Ishikawa (cell line): Measurements from ENCODE around the gene VAPB.

Source experiments
- CEBPB ChIP-seq: IDR thresholded peaks from 2 replicates; pipeline ENCODE4 v1.6.1; 2012
- CREB1 ChIP-seq: IDR thresholded peaks from 2 replicates; pipeline ENCODE4 v1.6.1; 2012; ENCODE audit warnings: low read depth
- EGR1 ChIP-seq: IDR thresholded peaks from 2 replicates; pipeline ENCODE4 v1.6.1; 2012
- EP300 ChIP-seq: IDR thresholded peaks from 2 replicates; pipeline ENCODE4 v1.6.1; 2012; ENCODE audit warnings: borderline replicate concordance
- FOXM1 ChIP-seq: IDR thresholded peaks from 2 replicates; pipeline ENCODE4 v1.6.1; 2012; ENCODE audit warnings: low read depth, borderline replicate concordance
- NFIC ChIP-seq: IDR thresholded peaks from 2 replicates; pipeline ENCODE4 v1.6.1; 2012
- RAD21 ChIP-seq: IDR thresholded peaks from 2 replicates; pipeline ENCODE4 v1.6.1; 2012; ENCODE audit warnings: low read depth
- TAF1 ChIP-seq: IDR thresholded peaks from 2 replicates; pipeline ENCODE4 v1.6.1; 2012; ENCODE audit warnings: low read depth, mild to moderate bottlenecking
- TCF12 ChIP-seq: IDR thresholded peaks from 2 replicates; pipeline ENCODE4 v1.6.1; 2012; ENCODE audit warnings: low read depth
- TEAD4 ChIP-seq: IDR thresholded peaks from 2 replicates; pipeline ENCODE4 v1.6.1; 2012
- YY1 ChIP-seq: IDR thresholded peaks from 2 replicates; pipeline ENCODE4 v1.6.1; 2012; ENCODE audit warnings: low read depth
- ZBTB7A ChIP-seq: IDR thresholded peaks from 2 replicates; pipeline ENCODE4 v1.6.1; 2012; ENCODE audit warnings: low read depth
- TF ChIP-seq, protein P1 (sequence below): IDR thresholded peaks from 2 replicates; pipeline ENCODE4 v1.6.1; 2012; ENCODE audit warnings: low read depth, mild to moderate bottlenecking
- TF ChIP-seq, protein P2 (sequence below): IDR thresholded peaks from 2 replicates; pipeline ENCODE4 v1.6.1; 2012
- TF ChIP-seq, protein P3 (sequence below): IDR thresholded peaks from 2 replicates; pipeline ENCODE4 v1.6.1; 2012

VAPB gene

DNA sequence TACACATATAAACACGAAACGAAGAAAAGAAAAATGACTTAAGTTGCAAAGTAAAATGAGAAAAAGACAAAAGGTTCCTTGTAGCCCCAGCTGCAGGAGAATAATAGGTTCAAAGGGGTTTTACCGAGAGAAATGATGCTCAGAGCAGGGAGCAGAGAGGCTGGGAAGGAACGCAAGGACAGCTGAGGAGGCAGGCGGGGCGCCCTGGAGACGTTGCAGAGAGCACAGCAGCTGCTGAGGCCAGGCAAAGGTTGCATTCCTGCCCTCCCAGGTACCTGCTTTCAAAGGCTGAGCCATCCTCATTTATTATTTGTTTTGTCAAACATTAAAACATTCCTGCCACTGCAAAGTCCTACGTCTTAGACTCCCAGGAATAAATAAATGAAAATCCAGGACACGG, 16.2 kb upstream of the VAPB start:
- TF ChIP-seq EP300, result no peak
- TF ChIP-seq, protein P1, sequence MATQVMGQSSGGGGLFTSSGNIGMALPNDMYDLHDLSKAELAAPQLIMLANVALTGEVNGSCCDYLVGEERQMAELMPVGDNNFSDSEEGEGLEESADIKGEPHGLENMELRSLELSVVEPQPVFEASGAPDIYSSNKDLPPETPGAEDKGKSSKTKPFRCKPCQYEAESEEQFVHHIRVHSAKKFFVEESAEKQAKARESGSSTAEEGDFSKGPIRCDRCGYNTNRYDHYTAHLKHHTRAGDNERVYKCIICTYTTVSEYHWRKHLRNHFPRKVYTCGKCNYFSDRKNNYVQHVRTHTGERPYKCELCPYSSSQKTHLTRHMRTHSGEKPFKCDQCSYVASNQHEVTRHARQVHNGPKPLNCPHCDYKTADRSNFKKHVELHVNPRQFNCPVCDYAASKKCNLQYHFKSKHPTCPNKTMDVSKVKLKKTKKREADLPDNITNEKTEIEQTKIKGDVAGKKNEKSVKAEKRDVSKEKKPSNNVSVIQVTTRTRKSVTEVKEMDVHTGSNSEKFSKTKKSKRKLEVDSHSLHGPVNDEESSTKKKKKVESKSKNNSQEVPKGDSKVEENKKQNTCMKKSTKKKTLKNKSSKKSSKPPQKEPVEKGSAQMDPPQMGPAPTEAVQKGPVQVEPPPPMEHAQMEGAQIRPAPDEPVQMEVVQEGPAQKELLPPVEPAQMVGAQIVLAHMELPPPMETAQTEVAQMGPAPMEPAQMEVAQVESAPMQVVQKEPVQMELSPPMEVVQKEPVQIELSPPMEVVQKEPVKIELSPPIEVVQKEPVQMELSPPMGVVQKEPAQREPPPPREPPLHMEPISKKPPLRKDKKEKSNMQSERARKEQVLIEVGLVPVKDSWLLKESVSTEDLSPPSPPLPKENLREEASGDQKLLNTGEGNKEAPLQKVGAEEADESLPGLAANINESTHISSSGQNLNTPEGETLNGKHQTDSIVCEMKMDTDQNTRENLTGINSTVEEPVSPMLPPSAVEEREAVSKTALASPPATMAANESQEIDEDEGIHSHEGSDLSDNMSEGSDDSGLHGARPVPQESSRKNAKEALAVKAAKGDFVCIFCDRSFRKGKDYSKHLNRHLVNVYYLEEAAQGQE, result no peak
- TF ChIP-seq TEAD4, result no peak
- TF ChIP-seq YY1, result no peak
- TF ChIP-seq, protein P2, sequence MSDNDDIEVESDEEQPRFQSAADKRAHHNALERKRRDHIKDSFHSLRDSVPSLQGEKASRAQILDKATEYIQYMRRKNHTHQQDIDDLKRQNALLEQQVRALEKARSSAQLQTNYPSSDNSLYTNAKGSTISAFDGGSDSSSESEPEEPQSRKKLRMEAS, result no peak
- TF ChIP-seq, protein P3, sequence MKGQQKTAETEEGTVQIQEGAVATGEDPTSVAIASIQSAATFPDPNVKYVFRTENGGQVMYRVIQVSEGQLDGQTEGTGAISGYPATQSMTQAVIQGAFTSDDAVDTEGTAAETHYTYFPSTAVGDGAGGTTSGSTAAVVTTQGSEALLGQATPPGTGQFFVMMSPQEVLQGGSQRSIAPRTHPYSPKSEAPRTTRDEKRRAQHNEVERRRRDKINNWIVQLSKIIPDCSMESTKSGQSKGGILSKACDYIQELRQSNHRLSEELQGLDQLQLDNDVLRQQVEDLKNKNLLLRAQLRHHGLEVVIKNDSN, result no peak
- TF ChIP-seq RAD21, result no peak
- TF ChIP-seq CREB1, result no peak
- TF ChIP-seq TAF1, result no peak

DNA sequence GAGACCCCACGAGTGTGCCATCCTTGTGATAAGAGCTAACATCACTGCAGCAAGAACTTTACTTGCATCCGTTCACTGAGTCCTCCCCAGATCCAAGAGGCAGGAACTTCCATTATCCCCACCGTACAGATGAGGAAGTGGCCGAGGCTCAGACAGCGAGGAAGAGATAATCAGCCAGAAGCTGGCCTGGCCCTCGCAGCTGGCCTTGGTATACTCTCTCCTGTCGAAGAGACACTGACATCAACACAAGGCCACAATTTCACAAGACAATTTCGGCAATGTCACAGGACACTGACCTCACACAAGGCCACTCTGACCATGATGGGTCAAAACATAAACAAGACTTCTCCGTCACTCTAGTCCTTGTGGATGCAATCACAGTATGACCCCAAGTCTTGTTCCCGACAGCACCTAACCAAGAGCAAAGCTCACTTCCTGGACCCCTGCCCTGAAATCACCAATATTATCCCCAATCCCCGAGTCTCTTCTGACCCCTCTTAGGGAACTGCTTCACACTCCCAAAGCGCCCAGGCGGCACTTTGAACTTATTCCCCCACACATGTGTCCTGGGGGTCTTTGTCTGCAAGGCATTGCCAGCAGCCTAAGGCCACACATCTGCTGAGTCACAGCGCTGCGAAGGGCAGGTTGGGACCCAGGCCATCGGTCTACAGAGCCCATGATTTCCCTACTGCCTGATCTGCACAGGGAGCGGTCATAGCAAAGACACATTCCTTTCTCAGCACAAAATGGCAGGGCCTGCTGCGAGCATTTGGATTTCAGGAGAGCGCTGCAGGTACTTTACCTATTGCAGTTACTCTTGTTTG, 14.8 kb upstream of the VAPB start:
- TF ChIP-seq, protein P3, result no peak
- TF ChIP-seq YY1 (no peak), CEBPB (no peak)
- TF ChIP-seq, protein P2, result no peak

DNA sequence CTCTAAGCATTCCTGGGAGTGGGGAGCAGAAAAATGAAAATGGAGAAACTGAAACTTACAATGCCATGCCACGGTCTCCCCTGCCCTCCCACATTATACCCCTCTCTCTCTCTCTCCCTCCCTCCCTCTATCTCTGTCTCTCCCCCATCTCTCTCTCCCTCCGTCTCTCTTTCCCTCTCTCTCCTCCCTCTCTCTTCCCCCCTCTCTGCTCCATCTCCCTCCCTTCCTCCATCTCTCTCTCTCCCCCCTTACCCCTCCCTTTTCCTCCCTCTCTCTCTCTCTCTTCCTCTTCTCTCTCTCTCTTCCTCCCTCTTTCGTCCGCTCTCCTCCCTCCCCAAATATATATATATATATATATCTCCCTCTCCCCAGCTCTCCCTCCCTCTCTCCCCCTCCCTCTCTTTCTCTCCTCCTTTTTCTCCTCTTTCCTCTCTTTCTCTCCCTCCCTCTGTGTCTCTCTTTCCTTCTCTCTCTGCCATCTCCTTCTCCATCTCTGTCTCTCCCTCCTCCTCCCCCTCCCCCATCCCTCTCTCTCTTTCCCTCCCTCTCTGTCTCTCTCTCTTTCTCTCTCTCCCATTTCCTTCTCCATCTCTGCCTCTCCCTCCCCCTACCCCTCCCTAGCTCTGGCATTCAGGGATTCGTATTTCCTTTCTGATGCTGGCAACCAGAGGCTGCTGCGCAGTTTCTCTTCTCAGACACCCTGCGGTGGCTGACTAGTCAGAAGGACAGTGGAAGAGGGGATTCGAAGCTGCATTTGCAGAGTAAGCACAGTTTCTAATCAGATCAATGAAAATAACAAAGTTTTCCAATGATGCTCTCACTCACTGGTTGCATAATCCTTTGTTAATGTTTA, 13.9 kb upstream of the VAPB start:
- TF ChIP-seq FOXM1 (no peak), RAD21 (no peak), NFIC (no peak), TEAD4 (no peak), CREB1 (no peak), ZBTB7A (no peak), CEBPB (no peak), TCF12 (no peak), EGR1 (no peak), YY1 (no peak), EP300 (no peak), TAF1 (no peak)
- TF ChIP-seq, protein P1, result no peak
- TF ChIP-seq, protein P3, result no peak
- TF ChIP-seq, protein P2, result no peak

DNA sequence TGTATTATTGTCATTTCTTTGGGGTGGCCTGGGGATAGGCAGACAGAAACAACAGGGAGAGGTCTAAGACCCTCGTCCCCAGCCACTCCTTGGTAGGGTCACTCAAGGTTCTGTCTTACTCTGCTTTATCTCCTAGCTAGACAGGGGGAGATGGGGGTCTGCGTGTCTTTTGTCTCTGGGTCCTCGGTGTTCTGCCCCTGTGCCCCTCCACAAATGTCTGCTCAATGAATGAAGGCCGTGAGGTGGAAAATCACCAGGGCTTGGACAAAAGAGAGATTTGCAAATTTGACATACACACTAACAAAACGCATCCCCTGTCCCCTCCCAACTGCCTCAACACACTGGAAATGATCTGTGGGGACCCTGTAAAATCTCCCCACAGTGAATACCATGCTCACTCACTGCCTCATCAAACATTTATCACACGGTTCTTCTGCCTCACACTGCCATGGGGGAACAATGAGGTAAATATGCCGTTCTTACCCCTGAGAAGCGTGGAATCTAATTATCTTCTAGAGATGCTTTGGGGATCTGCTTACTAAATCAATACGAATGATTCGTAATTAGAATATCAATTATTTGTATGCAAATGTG, 13.2 kb upstream of the VAPB start:
- TF ChIP-seq, protein P3, result no peak
- TF ChIP-seq FOXM1, result no peak
- no peak for TF ChIP-seq CEBPB
- TF ChIP-seq, protein P2, result no peak
- TF ChIP-seq TCF12, result no peak
- TF ChIP-seq YY1, result no peak
- no peak for TF ChIP-seq CREB1
- TF ChIP-seq NFIC, result no peak
- TF ChIP-seq TEAD4, result no peak
- no peak for TF ChIP-seq ZBTB7A
- no peak for TF ChIP-seq RAD21
- TF ChIP-seq, protein P1, result no peak
- no peak for TF ChIP-seq TAF1
